Measurements from ENCODE around the gene FOXI3.

DNA sequence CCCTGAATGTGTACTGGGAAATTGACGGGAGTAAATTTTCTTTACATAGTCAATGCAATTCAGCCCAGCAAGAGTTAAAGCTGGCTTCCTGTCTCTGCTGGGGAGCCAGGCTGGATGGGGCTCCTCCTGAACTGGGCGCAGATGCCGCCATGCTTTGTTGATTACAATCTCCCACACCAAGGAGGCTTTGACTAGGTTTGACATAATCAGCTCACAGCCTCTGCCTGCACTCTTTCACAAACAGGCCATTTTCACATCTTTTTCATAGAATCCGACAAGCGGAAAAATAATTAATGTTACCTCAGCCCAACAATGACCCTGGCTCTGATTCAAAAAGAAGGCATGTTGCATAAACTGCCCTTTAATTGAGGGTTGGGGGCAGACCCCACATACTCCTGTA is 54.3 kb downstream of the FOXI3 start:
- TF ChIP-seq, protein P1, sequence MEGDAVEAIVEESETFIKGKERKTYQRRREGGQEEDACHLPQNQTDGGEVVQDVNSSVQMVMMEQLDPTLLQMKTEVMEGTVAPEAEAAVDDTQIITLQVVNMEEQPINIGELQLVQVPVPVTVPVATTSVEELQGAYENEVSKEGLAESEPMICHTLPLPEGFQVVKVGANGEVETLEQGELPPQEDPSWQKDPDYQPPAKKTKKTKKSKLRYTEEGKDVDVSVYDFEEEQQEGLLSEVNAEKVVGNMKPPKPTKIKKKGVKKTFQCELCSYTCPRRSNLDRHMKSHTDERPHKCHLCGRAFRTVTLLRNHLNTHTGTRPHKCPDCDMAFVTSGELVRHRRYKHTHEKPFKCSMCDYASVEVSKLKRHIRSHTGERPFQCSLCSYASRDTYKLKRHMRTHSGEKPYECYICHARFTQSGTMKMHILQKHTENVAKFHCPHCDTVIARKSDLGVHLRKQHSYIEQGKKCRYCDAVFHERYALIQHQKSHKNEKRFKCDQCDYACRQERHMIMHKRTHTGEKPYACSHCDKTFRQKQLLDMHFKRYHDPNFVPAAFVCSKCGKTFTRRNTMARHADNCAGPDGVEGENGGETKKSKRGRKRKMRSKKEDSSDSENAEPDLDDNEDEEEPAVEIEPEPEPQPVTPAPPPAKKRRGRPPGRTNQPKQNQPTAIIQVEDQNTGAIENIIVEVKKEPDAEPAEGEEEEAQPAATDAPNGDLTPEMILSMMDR (IDR thresholded peaks at IDR 0.05): no peak
- TF ChIP-seq POLR2A (IDR thresholded peaks at IDR 0.05): no peak
